ENCODE data around the gene GOT1. TPM values are rescaled to one million over a fixed set of nuclear protein-coding genes. Genes with fewer than 3 reads are reported as not detected.

Gene GOT1
- total RNA-seq, 4 donors from 2014 or later: 6.2 to 18.3 (median 11.7) TPM

DNA sequence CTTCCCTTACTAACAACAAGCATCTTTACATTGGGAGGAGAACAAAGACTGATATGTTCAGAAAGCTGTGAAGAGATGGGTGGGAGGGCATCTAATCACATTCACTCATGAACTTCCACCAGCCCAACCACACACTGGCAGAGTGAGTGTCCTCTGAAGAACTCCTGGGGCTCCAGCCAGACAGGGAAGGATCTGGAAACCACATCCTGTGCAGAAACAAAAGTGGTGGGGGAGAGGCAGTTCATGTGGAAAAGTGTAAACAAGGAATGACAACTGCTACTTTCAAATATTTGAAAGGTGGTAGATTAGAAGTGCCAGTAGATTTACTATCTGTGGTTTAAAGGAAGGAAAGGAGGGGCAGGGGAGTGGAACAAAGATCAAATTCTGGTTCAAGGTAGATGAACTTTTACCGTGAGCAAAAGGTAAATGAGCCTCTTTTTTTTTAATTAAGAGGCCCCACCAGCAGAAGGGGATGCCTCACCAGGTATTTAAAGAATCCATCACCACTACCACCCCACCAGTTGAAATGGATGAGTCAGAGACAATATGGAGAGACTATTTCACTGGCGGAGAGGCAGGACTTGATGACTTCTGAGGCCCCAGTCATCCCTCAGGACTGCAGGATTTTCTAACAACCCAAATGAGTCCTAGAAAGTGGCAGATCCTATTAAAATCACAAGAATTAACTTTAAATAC, 34.5 kb downstream of the GOT1 start:
- TF ChIP-seq, protein P1, sequence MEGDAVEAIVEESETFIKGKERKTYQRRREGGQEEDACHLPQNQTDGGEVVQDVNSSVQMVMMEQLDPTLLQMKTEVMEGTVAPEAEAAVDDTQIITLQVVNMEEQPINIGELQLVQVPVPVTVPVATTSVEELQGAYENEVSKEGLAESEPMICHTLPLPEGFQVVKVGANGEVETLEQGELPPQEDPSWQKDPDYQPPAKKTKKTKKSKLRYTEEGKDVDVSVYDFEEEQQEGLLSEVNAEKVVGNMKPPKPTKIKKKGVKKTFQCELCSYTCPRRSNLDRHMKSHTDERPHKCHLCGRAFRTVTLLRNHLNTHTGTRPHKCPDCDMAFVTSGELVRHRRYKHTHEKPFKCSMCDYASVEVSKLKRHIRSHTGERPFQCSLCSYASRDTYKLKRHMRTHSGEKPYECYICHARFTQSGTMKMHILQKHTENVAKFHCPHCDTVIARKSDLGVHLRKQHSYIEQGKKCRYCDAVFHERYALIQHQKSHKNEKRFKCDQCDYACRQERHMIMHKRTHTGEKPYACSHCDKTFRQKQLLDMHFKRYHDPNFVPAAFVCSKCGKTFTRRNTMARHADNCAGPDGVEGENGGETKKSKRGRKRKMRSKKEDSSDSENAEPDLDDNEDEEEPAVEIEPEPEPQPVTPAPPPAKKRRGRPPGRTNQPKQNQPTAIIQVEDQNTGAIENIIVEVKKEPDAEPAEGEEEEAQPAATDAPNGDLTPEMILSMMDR (IDR thresholded peaks at IDR 0.05; ENCODE audit: low read depth): no peak

DNA sequence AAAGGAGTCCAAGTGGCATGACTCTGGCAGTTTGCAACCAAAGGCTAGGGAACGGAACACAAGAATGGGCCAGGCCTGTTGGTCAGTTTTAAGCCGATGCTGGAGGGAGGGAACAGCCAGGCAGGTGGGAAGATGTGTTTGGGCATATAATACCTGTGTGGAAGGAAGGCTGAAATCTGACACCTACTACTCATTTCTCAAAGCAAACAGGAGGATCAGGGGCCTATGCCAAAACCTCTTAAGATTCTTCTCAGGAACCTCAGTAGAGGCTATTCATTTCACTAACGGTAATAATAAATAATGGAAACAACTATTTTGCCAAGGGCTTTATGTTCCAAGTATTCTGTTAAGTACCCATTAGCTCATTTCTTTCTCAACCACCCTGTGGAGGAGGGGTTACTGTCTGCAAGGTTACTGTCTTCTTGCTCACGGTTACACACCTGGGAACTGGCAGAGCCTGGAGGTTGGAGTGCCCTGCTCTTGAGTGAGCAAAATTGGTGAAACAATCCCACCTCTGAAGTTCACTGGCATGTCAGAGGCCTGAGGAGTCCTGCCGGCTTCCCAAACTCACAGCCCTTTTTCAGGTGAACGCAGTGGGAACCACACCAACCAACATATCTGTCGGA, 35.5 kb downstream of the GOT1 start:
- TF ChIP-seq, protein P1 (IDR thresholded peaks at IDR 0.05; ENCODE audit: low read depth): no peak

DNA sequence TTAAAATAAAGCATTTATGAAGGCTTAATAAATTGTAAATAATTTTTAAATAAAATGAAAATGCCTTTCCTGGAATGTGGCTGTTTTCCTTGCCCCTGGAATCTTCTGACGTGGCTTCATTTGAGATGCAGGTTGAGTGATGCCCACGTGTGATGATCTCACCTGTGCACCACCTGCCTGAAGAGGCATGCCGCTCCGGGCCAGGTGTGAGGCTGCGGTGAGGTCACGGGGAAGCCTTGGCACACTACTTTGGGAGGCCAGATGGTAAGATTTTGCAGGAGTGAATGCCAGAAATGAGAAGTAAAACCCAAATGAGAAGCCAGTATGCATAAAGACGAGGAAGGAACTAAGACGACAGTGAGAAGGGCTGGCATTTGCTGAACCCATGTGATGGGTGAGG, 36.2 kb downstream of the GOT1 start:
- TF ChIP-seq, protein P1 (IDR thresholded peaks at IDR 0.05; ENCODE audit: low read depth): no peak

DNA sequence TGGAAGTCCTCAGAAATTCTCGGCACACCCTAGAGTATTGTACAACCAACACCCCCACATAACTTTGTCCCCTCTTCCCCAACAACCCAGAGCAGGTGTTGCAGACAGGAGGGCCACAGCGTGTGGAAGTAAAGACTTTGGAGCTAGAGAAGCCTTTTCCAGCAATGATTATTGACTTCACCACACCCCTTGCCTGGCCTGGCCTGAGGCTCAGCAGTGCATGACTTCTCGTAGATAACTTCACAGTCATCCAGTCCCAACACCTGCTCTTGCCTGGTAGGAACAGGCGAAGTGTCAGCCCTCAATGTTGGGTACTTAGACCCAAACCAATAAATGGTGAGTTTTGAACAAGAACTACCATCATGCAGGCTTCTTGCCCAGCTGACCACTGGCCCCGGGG, 36.7 kb downstream of the GOT1 start:
- TF ChIP-seq, protein P1 (IDR thresholded peaks at IDR 0.05; ENCODE audit: low read depth): no peak

DNA sequence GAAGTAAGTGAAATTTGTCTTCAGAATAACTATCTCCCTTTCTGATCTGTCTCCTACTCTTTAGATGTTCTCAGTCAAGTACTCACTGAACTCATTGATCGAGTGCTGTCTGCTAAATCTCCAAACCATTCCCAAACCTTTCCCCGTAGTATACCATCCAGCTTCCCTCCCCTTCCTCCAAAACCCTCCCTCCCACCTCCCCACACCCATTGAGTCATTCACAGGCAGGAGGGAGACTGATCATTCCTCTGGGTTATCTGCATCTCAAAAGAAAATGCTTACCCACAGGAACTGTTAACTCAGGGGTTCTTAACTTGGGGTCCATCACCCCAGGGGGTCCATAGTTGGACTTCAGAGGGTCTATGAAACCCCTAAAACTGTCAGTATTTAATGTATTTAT, 37.4 kb downstream of the GOT1 start:
- TF ChIP-seq, protein P1 (IDR thresholded peaks at IDR 0.05; ENCODE audit: low read depth): no peak

DNA sequence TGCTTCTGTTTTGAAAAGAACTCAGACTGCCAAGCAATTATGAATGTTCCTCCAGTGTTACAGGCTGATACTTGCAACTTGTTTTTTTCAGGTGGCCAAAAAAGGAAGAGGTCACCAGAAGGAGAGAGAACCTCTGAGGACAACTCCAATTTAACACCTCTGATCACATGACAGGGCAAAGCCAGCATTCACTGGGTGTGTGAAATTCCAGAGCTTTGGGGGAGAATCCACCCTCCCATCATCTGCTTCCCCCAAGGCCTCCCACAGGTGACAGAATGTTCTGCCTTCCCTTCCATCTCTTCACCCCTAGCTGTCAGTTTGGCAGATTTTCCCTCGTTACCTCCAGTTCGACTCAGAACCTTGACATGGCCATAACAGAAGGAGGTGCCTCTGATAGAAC, 39.1 kb downstream of the GOT1 start:
- TF ChIP-seq, protein P1 (IDR thresholded peaks at IDR 0.05; ENCODE audit: low read depth): no peak

DNA sequence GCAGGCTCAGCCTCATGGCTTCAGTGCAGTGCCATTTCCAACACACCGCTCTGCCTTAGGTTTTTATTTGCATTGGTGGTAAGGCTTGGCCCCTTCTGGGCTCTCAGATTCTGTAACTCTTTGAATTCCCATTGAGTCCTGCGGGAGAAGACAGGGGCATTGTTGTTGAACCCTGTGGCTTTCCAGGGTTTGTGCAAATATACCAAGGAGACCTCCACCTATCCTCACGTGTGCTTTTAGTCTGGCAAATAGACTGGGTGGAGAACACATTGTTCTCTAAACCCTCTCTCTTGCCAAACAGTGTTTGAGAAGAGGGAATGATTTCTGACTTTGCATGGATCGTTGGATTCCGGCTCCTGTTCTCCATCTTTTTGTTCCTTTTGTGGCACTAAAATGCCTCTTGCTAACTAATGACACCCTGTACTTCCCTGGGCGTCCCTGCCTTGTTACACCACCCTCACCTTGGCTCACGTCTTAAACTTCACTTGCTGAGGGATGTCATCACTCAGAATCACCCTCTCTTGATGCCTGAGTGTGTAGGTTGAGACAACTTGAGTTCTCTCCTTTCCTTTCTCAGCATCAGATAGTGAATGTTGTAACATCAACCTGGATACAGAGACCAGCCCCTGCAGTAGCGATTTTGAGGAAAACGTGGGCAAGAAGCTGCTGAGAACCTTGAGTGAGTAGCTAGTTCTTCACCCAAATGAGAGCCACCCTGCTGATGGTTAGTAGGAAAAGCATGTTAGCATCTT, 40.5 kb downstream of the GOT1 start:
- TF ChIP-seq, protein P1 (IDR thresholded peaks at IDR 0.05; ENCODE audit: low read depth): no peak
